Activated CD4-positive, alpha-beta T cell treated with anti-CD3 and anti-CD28 coated beads for 4 hours (primary cell): ENCODE results near the gene SREBF1.
A peak's percentile ranks its signal among the peaks of the same experiment; 100 is the strongest.
"Not testable (repeated sequence)": the region's sequence is repeated elsewhere in the genome, so short reads cannot be mapped to it uniquely, and the experiment has no call there.

Source experiments
- DNase-seq, 2 donors: peaks; one replicate each; pipeline ENCODE4 v3.0.0-alpha.2; 2020

The SREBF1 gene

GRCh38 chr17:17809531-17810083, 27.2 kb downstream of the SREBF1 start:
- DNase-seq = no peak

GRCh38 chr17:17808706-17809432, 27.9 kb downstream of the SREBF1 start:
- no peak for DNase-seq

GRCh38 chr17:17808200-17808599, 28.6 kb downstream of the SREBF1 start:
- not testable (repeated sequence) for DNase-seq

GRCh38 chr17:17807440-17807839, 29.3 kb downstream of the SREBF1 start:
- DNase-seq = no peak

- no peak for DNase-seq
Measured at GRCh38 chr17:17806611-17807274, 30.0 kb downstream of the SREBF1 start.

- no peak for DNase-seq
Measured at GRCh38 chr17:17806035-17806434, 30.8 kb downstream of the SREBF1 start.

- no peak for DNase-seq
Measured at GRCh38 chr17:17805575-17805974, 31.2 kb downstream of the SREBF1 start.

- DNase-seq = no peak
Measured at GRCh38 chr17:17804007-17804406, 32.8 kb downstream of the SREBF1 start.

- DNase-seq = no peak
Measured at GRCh38 chr17:17801800-17802481, 34.8 kb downstream of the SREBF1 start.

- DNase-seq = no peak
Measured at GRCh38 chr17:17800504-17801021, 36.2 kb downstream of the SREBF1 start.

- DNase-seq = no peak
Measured at GRCh38 chr17:17798573-17799255, 38.1 kb downstream of the SREBF1 start.

GRCh38 chr17:17798010-17798556, 38.7 kb downstream of the SREBF1 start:
- DNase-seq = no peak

- DNase-seq = no peak
Measured at GRCh38 chr17:17797119-17797809, 39.5 kb downstream of the SREBF1 start.

GRCh38 chr17:17796787-17797061, 40.1 kb downstream of the SREBF1 start:
- DNase-seq = no peak

- DNase-seq = no peak
Measured at GRCh38 chr17:17795946-17796786, 40.6 kb downstream of the SREBF1 start.

- no peak for DNase-seq
Measured at GRCh38 chr17:17795296-17795695, 41.5 kb downstream of the SREBF1 start.

- no peak for DNase-seq
Measured at GRCh38 chr17:17794382-17794781, 42.4 kb downstream of the SREBF1 start.

- no peak for DNase-seq
Measured at GRCh38 chr17:17793378-17794214, 43.2 kb downstream of the SREBF1 start.

GRCh38 chr17:17792551-17793377, 44.0 kb downstream of the SREBF1 start:
- DNase-seq = peak; percentile 26 to 29
